HL-60/S4 treated with retinoic acid at 250 ng/mL for 4 days and 3 days (cell line): ENCODE data around the gene SEMA6B.

ENCODE experiments used
- in situ Hi-C: fragments of 300-500 bp; cut with MboI; formaldehyde crosslinking; loops from 2 replicates; pipeline ENCODE4 v1.7.0; 2022; ENCODE audit warnings: low sequenced_read_pairs

SEMA6B gene

GRCh38 chr19:4511300-4512054 lies 48.0 kb downstream of the SEMA6B start:
- in situ Hi-C loops, result no loop called here

DNA sequence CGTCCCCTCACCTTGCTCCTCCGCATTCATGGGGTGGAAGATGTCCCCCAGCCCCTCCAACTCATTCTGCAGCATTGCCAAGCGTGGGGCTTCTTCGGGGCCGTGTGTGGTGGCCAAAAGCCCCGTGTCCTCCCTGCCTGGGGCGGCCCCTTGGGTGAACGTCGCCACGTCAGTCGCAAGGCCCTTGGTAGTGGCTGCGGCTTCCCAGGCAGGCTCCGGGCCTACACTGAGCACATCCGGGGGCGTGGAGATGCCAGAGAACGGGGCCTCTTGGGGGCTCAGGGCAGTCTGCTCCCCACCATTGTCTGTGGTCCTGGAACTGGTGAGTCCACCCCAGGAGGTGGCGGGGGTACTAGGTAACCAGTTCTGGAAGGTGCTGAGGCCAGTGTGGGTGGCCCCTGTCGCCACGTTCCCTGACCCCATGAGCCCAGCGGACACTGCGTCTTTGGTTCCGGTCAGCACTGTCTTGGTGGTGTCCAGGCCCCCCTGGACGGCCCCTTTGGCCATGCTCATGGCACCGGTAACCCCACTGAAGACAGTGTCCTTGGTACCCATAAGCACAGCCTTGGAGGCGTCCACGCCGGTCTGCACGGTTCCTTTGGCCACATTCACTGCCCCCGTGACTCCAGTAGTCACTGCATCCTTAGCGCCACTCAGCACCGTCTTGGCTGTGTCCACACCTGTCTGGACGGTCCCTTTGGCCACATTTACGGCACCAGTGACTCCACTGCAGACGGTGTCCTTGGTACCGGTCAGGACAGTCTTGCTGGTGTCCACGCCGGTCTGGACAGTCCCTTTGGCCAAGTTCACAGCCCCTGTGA lies 48.8 kb downstream of the SEMA6B start:
- in situ Hi-C loops, result no loop called here

GRCh38 chr19:4508698-4509097 lies 50.8 kb downstream of the SEMA6B start:
- in situ Hi-C loops, result no loop called here

- in situ Hi-C loops, result no loop called here
These were observed 51.7 kb downstream of the SEMA6B start for GRCh38 chr19:4507804-4508203.

DNA sequence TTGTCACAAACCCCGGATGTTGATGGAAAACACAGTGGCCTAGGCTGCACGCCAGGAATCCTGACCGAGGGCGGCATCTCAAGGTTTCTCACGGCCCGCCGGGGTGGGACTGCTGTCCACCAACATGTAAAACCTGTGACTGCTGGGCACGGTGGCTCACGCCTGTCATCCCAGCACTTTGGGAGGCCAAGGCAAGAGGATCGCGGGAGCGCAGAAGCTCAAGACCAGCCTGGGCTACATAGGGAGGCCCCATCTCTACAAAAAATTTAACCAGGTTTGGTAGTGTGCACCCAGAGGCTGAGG lies 52.4 kb downstream of the SEMA6B start:
- in situ Hi-C loops, result no loop called here

DNA sequence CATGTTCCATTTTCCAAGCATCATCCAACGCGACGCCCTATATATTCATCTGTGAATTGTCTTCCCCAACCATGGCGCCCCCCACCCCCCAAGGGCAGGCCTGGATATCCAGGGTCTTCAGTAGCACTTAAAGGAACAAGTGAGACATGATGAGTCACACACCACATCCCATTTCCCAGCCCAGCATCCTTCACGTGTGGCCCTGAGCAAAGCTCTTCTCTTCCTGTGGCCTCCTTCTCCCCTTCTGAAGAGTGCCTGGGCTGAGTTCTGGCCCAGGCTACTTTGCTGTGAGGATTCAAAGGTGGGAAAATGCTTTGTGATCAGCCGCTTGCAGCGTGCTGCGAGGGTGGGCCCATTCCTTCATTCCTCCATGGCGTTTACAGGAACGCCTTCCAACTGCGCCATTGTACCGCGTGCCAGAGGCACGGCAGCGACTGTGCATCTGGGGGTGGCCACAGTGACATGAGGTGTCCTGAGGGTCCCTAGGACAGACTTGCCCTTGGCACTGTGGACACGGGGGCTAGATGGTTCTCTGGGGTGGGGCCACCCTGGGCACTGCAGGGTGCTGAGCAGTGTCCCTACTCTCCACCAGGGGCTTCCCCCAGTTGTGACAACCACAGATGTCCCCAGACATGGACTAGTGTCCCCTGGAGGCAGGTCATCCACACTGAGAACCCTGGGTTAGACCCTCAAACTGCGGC lies 52.9 kb downstream of the SEMA6B start:
- in situ Hi-C loops, result no loop called here

DNA sequence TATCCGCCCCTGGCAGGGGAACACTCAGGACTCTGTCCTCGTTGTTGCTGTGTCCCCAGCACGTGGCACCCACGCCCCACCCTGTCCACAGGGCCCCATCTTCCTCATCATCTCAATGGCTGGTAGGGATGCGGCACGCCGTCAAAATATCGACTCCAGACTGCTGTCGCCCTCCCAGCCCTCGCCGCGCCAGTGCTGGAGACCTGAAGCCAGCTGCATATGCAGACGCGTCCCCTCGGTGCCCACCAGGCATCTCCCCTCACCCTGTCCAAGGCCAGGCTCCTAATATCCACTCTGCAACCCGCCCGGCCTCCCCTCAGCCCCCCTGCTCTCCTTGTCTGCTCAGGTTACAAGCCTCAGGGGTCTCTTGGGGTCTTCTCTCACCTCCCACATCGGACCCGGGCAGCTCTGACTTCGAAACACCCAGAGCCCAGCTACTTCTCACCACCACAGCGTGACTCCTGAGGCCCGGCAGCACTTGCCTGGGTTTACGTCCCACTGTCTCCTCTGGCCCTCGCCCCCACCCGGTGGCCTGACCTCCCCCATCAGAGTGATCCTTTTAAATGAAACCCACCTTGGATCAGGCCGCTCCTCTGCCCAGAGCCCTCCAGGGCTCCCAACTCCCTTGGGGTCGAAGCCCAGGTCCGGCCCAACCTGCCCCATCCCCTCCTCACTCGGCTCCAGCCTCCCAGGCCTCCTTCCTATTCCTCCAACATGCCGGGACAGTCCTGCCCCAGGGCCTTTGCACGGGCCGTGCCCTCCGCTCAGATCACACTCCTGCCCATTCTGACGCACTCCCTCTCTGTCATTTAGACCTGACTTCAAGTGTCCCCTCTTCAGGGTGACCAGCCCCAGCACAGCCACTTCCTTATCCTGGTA lies 53.7 kb downstream of the SEMA6B start:
- in situ Hi-C loops, result no loop called here

GRCh38 chr19:4504891-4505569 lies 54.5 kb downstream of the SEMA6B start:
- in situ Hi-C loops, result no loop called here

DNA sequence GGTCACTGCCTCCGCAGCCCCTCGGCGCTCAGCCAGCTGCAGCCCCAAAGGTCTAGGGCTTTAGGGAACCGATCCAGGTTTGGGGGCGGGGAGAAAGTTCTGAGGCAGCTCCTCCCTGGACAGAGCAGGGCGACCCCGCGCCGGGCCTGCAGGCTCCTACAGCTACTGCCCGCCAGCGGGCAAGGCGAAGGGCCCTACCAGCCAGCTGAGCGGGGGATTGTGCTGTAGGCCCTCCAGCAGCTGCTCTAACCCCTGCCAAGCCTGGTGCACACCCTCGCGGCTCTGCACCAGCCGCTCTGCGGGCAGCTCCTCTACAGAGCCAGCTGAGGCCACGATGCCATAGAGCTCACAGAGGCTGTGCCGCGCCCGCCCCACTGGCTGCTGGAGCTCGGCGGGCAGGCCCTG lies 55.2 kb downstream of the SEMA6B start:
- in situ Hi-C loops, result no loop called here

- in situ Hi-C loops, result no loop called here
These were observed 55.7 kb downstream of the SEMA6B start for GRCh38 chr19:4503825-4504170.

- in situ Hi-C loops, result no loop called here
These were observed 56.2 kb downstream of the SEMA6B start for GRCh38 chr19:4503132-4503824.

- in situ Hi-C loops, result no loop called here
These were observed 57.0 kb downstream of the SEMA6B start for GRCh38 chr19:4502282-4503131.

DNA sequence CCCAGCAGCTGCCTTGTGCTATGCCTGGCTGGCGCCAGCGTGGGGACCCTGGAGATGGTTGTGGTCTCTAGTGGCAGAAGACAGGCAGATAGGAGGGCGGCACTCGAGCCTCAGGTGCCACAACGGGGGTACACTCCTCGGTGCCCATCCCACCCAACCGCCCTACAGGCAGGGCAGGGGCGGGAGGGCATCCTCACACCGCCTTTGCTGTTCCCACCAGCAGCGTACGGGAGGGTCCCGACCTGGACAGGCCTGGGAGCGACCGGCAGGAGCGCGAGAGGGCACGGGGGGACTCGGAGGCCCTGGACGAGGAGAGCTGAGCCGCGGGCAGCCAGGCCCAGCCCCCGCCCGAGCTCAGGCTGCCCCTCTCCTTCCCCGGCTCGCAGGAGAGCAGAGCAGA lies 57.8 kb downstream of the SEMA6B start:
- in situ Hi-C loops, result no loop called here

GRCh38 chr19:4500841-4501591 lies 58.5 kb downstream of the SEMA6B start:
- in situ Hi-C loops, result no loop called here

DNA sequence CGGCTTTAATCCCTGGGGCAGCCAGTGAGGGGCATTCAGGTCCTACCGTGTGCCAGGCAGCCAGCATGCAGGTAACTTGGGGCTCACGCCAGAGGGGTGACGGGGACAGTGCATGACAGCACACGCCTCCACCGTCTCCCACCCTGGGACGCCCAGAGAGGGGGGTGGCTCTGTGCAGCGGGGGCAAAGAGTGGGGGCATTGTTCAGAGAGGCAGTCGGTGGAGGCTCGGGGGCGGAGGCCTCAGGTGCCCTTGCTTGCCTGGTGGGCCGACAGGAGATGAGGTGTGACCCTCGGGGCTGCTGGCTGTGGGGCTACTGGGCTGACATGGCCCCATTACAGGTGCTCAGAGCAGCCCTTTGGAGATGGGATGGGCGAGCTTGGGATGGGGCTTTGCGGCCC lies 59.6 kb downstream of the SEMA6B start:
- in situ Hi-C loops, result no loop called here

DNA sequence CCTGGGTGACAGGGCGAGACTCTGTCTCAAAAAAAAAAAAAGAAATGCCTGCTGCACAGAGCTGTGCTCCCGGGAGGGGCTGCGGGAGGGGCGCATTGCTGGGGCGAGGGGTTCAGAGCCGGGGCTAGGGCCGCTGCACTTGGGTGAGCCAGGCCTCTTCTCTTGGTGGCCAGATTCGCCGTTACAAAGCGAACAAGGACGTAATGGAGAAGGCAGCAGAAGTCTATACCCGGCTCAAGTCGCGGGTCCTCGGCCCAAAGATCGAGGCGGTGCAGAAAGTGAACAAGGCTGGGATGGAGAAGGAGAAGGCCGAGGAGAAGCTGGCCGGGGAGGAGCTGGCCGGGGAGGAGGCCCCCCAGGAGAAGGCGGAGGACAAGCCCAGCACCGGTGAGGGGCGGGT lies 60.2 kb downstream of the SEMA6B start:
- in situ Hi-C loops, result no loop called here

DNA sequence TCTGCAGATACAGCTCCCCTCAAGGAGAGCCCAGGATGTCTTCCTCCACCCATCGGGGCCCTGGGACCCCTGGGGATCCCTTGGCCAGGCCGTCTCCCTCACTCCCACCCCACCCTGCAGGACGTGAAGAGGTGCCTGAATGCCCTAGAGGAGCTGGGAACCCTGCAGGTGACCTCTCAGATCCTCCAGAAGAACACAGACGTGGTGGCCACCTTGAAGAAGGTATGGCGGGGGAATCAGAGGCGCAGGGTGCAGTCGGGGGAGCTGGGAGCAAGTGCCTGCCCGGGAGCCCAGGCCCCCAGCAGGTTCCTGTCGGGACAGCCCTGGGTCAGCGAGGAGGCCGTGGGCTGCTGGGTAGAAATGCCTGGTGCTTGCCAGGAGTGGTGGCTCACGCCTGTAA lies 60.8 kb downstream of the SEMA6B start:
- in situ Hi-C loops, result no loop called here

DNA sequence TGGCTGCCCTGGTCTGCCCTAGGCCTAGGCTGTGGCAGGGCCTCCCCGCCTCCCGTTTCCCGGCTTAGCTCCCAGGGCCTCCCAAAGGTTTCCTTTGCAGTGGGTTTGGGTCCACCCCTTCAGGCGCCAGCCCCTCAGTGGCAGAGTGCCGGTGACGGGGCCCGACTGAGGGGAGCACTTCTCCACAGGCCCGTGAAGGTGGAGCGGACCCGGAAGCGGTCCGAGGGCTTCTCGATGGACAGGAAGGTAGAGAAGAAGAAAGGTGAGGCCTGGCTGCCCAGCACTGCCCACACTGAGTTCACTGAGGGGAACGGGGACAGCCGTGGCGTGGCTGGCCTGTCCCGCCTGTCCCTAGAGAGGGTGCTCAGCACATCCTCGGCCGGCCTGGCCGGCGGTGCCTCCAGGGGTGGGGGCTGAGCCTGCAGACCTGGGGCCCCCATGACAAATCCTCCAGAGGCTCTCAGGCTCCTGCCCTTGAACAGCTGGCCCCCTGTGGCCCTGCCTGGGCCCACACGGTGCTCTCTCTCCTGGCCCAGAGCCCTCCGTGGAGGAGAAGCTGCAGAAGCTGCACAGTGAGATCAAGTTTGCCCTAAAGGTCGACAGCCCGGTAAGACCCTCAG lies 61.6 kb downstream of the SEMA6B start:
- in situ Hi-C loops, result no loop called here
